GM19395 (cell line): ENCODE measurements around the gene EXOC7.
"Not testable (repeated sequence)": the region's sequence is repeated elsewhere in the genome, so short reads cannot be mapped to it uniquely, and the experiment has no call there.

Source experiments
- ATAC-seq: cut with Tn5 transposase; IDR thresholded peaks from one replicate; pipeline ENCODE4 v1.9.1; 2021; ENCODE audit warnings: mild to moderate bottlenecking, moderate library complexity; ENCODE audit not compliant: unreplicated experiment

EXOC7 gene

GRCh38 chr17:76048711-76049110 is 54.9 kb downstream of the EXOC7 start:
- ATAC-seq, result no peak

GRCh38 chr17:76048025-76048605 is 55.5 kb downstream of the EXOC7 start:
- no peak for ATAC-seq

GRCh38 chr17:76046064-76046463 is 57.5 kb downstream of the EXOC7 start:
- ATAC-seq, result no peak

GRCh38 chr17:76044475-76045007 is 59.0 kb downstream of the EXOC7 start:
- ATAC-seq, result not testable (repeated sequence)

DNA sequence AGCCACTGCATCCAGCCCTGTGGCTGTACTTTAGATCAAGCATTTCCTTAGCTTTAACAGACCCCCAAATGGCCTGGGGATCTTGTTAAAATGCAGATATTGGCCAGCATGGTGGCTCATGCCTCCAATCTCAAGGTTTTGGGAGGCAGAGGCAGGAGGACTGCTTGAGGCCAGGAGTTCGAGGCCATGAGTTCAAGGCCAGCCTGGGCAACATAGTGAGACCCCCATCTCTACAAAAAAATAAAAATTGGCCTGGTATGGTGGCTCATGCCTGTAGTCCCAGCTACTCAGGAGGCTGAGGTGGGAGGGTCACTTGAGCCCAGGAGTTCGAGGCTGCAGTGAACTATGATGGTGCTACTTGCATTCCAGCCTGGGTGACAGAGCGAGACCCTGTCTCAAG is 60.7 kb downstream of the EXOC7 start:
- ATAC-seq, result not testable (repeated sequence)

- ATAC-seq, result no peak
These were observed 63.2 kb downstream of the EXOC7 start for GRCh38 chr17:76040376-76040775.

DNA sequence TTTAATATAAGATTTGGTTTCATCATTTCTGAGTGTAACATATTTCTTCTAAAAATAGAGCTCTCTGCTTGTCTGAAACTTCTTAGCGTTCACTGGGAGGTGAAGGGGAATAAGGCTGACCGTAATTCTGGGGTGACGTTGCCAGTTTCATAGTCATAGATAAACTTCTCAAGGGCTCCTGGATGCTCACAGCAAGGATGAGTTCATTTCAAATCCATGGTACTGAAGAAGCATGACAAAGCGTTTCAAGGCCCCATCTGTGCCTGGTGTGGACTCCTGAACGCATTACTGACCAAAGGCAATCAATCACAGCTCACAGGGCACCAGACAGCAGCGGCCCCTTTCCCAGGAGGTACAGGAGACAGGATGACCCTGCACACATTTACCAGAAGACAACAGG is 64.5 kb downstream of the EXOC7 start:
- no peak for ATAC-seq

DNA sequence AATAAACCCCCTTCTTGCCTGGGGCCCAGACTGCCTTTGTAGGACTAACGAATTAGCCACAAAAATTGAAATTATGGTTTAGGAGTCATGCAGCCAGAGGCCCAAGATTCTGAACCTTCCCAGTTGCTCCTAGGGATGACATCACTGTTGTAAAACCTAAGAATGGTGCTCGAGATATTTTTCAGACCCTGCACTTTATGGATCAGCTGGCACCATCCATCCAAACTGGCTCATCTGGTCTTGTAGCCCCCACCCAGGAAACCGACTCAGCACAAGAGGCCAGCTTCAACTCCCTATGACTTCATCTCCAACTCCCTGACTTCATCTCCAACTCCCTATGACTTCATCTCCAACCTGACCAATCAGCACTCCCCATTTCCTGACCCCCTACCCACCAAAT is 65.5 kb downstream of the EXOC7 start:
- ATAC-seq, result no peak

DNA sequence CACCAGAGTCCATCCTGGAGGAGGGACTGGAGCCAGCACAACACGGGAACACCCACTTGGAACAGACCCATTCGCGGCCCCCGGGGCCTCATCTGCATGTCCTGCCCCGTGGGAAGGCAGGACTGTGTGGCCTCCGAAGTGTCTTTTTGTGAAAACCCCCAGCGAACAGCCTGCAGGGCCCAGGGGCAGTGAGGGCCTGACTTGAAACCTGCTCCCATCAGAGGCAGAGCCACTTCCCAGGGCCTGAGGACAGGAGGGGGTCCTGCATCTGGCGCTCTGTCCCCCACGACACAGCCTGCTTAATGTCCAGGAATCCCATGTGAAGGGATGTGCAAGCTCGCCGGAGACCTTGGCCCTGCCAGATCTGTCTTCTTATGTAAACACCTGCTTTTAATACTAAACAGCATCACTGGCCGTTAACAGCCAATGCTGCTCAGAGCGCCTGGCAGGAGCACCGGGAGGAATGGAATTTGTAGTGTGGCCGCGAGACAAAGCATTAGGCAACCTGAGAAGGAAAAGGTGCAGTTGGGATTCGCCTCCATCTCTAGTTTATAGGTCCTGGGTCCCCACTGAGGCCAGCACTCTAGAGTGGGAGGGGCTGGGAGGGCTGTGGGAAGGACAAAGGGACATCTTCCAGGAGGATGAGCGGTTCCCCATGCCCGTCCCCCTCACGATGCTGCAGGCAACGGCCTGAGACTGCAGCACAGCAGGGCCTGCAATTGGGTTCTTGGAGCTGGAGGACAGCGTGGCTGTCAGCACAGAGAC is 66.9 kb downstream of the EXOC7 start:
- ATAC-seq, result no peak

GRCh38 chr17:76034428-76035350 is 68.9 kb downstream of the EXOC7 start:
- no peak for ATAC-seq

DNA sequence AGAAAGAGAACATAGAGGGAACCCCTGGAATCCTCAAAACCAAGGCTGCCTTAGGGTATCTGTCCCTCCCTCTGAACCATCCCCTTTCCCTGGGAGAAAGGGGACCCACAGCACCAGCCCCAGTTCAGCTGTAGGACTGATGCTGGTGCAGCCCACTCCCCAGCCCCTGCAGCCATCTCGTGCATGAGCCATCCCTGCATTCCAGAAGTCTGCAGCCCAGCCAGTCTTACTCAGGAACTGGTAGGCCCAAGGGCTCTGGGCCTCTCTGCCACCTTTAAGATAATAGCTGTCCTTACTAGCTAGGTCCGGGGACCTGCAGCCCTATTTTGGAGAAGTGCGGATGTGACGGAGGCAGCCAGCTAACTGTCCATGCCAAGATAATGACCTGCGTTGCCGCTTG is 70.4 kb downstream of the EXOC7 start:
- ATAC-seq, result no peak

DNA sequence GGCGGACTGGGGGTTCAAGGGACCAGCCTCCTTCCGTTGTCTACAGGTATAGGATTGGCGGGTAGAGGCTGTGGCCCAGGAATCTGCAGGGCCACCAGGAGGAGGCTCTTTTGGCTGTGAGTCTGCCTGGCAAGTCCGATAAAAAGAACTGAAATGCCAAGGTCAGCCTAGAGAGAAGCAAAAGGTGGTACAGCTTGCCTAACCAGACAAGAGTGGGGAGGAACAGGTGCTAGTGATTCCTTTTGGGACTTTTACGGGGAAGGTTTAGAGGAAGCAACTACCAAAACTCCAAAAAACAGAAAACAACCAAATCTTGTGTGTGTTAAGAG is 70.8 kb downstream of the EXOC7 start:
- no peak for ATAC-seq

GRCh38 chr17:76032073-76032779 is 71.4 kb downstream of the EXOC7 start:
- no peak for ATAC-seq
